HCT116 (cell line): ENCODE data around the gene AMBRA1. TPM values are rescaled to one million over a fixed set of nuclear protein-coding genes. Genes with fewer than 3 reads are reported as not detected.
A peak's percentile ranks its signal among the peaks of the same experiment; 100 is the strongest.

Experiments used
- ATAC-seq: fragments of 200-7000 bp; cut with Tn5 transposase; 2 replicates; pipeline ENCODE4 v1.9.1; 2020; ENCODE audit warnings: mild to moderate bottlenecking, moderate library complexity
- Bru-seq: library from RNA; stranded (reverse); fragments of 400-500 nt; gene quantifications from one replicate; lab custom pipeline; 2021; lab: Mats Ljungman, UMichigan
- BruChase-seq, 2 experiments: library from RNA; stranded (reverse); fragments of 400-500 nt; gene quantifications; one replicate each; lab custom pipeline; 2021; lab: Mats Ljungman, UMichigan
- BruUV-seq: library from RNA; stranded (reverse); fragments of 400-500 nt; replicated peaks from 2 replicates; lab custom pipeline; 2021; lab: Mats Ljungman, UMichigan
- CTCF ChIA-PET: fragments of 300-600 bp; sonication (Branson Sonifier 250); formaldehyde crosslinking; loops from one replicate; lab custom pipeline; 2021; ENCODE audit warnings: antibody characterized with exemption; lab: Charles Lee
- POLR2A ChIA-PET: fragments of 300-600, 350-600 bp; sonication (Branson Sonifier 250); formaldehyde crosslinking; loops from one replicate; lab custom pipeline; 2021; ENCODE audit warnings: antibody characterized with exemption; lab: Charles Lee
- RAD21 ChIA-PET, 2 experiments: fragments of 300-600 bp; sonication (Branson Sonifier 250); formaldehyde crosslinking; loops; one replicate each; lab custom pipeline; 2023; ENCODE audit warnings: low total read pairs in 2 of 2; ENCODE audit not compliant: uncharacterized antibody in 2 of 2, unreplicated experiment in 2 of 2, low non-redundant PET in 1 of 2; lab: Charles Lee
- DNase-seq: peaks from one replicate; pipeline ENCODE4 v3.0.0-alpha.2; 2010; ENCODE audit warnings: low read depth, low spot score
- H2AFZ ChIP-seq: fragments of 200-600 bp; shearing (Covaris generic), sonication (generic); 2 replicates; pipeline ENCODE4 v1.6.1; 2017; ENCODE audit warnings: low read depth, mixed run types, mixed read lengths, antibody characterized with exemption, low read length; ENCODE audit not compliant: poor library complexity, severe bottlenecking
- H3K27ac ChIP-seq: 2 replicates; pipeline ENCODE4 v1.5.1; 2012; ENCODE audit warnings: low read depth, low read length
- H3K27me3 ChIP-seq: fragments of 200-600 bp; sonication (generic); 2 replicates; pipeline ENCODE4 v1.6.1; 2016; ENCODE audit warnings: mixed run types, low read length, mixed read lengths; ENCODE audit not compliant: insufficient read depth
- H3K36me3 ChIP-seq, 2 experiments: fragments of 200-500 bp in 1 of 2; fragments of 200-600 bp in 1 of 2; sonication (Bioruptor generic) in 1 of 2; sonication (generic) in 1 of 2; 2 replicates each; pipeline versions ENCODE4 v1.5.1 to v1.6.1; 2014 to 2016; ENCODE audit warnings: low read length in 2 of 2, inconsistent platforms in 1 of 2, mixed read lengths in 1 of 2, mixed run types in 1 of 2; ENCODE audit not compliant: insufficient read depth in 2 of 2, control insufficient read depth in 1 of 2
- H3K4me1 ChIP-seq, 2 experiments: fragments of 200-600 bp in 1 of 2; sonication (generic) in 1 of 2; 2 replicates each; pipeline versions ENCODE4 v1.5.1 to v1.6.1; 2012 to 2017; ENCODE audit warnings: low read length in 2 of 2, inconsistent platforms in 1 of 2, mild to moderate bottlenecking in 1 of 2, mixed read lengths in 1 of 2, mixed run types in 1 of 2, moderate library complexity in 1 of 2; ENCODE audit not compliant: insufficient read depth in 2 of 2, control insufficient read depth in 1 of 2
- H3K4me2 ChIP-seq: fragments of 200-600 bp; sonication (generic); 2 replicates; pipeline ENCODE4 v1.6.1; 2017; ENCODE audit warnings: mixed run types, low read length, mixed read lengths
- H3K4me3 ChIP-seq, 2 experiments: fragments of 200-600 bp in 1 of 2; sonication (generic) in 1 of 2; replicated peaks in 1 of 2; 2 replicates each; pipeline ENCODE4 v1.5.1; 2011 to 2016; ENCODE audit warnings: low read length in 2 of 2, control low read depth in 1 of 2, low read depth in 1 of 2, mild to moderate bottlenecking in 1 of 2, mixed read lengths in 1 of 2, mixed run types in 1 of 2
- H3K79me2 ChIP-seq: fragments of 200-600 bp; sonication (generic); 2 replicates; pipeline ENCODE4 v1.6.1; 2017; ENCODE audit warnings: mild to moderate bottlenecking, mixed run types, low read length, moderate library complexity, mixed read lengths; ENCODE audit not compliant: insufficient read depth
- H3K9ac ChIP-seq: fragments of 200-600 bp; sonication (generic); 2 replicates; pipeline ENCODE4 v1.6.1; 2016; ENCODE audit warnings: low read length, mixed read lengths
- H3K9me2 ChIP-seq: fragments of 200-600 bp; sonication (generic), shearing (Covaris generic); 2 replicates; pipeline ENCODE4 v1.6.1; 2017; ENCODE audit warnings: mixed run types, mild to moderate bottlenecking, moderate library complexity; ENCODE audit not compliant: insufficient read depth
- H3K9me3 ChIP-seq, 2 experiments: fragments of 200-500 bp in 1 of 2; fragments of 200-600 bp in 1 of 2; sonication (Bioruptor generic) in 1 of 2; sonication (generic) in 1 of 2; 2 replicates each; pipeline ENCODE4 v1.6.1; 2014 to 2017; ENCODE audit warnings: low read length in 2 of 2, mixed read lengths in 2 of 2, inconsistent platforms in 1 of 2, low read depth in 1 of 2, mild to moderate bottlenecking in 1 of 2, mixed run types in 1 of 2, moderate library complexity in 1 of 2; ENCODE audit not compliant: control insufficient read depth in 1 of 2, insufficient read depth in 1 of 2
- H4K20me1 ChIP-seq: fragments of 200-600 bp; sonication (generic), shearing (Covaris generic); 2 replicates; pipeline ENCODE4 v1.6.1; 2017; ENCODE audit warnings: mixed run types, mild to moderate bottlenecking, moderate library complexity; ENCODE audit not compliant: insufficient read depth
- CBX3 ChIP-seq: IDR thresholded peaks from 2 replicates; pipeline ENCODE4 v1.6.1; 2012; ENCODE audit warnings: low read depth
- EGR1 ChIP-seq: IDR thresholded peaks from 2 replicates; pipeline ENCODE4 v1.6.1; 2012; ENCODE audit warnings: low read depth
- ELF1 ChIP-seq: IDR thresholded peaks from 2 replicates; pipeline ENCODE4 v1.6.1; 2012; ENCODE audit warnings: low read depth, borderline replicate concordance
- EZH2 ChIP-seq: fragments of 200-600 bp; sonication (generic); IDR thresholded peaks from 2 replicates; pipeline ENCODE4 v1.6.1; 2017; ENCODE audit warnings: antibody characterized with exemption, mixed run types
- POLR2A ChIP-seq: IDR thresholded peaks from 2 replicates; pipeline ENCODE4 v1.7.0; 2011; ENCODE audit warnings: borderline replicate concordance; ENCODE audit not compliant: insufficient read depth, insufficient read length; ENCODE audit errors: extremely low read depth
- POLR2AphosphoS5 ChIP-seq: IDR thresholded peaks from 2 replicates; pipeline ENCODE4 v1.6.1; 2011; ENCODE audit warnings: mild to moderate bottlenecking, low read depth, low read length, moderate library complexity
- SIN3A ChIP-seq: IDR thresholded peaks from 2 replicates; pipeline ENCODE4 v1.6.1; 2012; ENCODE audit warnings: low read depth
- SP1 ChIP-seq: IDR thresholded peaks from 2 replicates; pipeline ENCODE4 v1.6.1; 2012; ENCODE audit warnings: low read depth
- SRF ChIP-seq: IDR thresholded peaks from 2 replicates; pipeline ENCODE4 v1.6.1; 2012; ENCODE audit warnings: low read depth
- TCF7L2 ChIP-seq: IDR thresholded peaks from 2 replicates; pipeline ENCODE4 v1.7.0; 2011; ENCODE audit warnings: borderline replicate concordance, inconsistent platforms; ENCODE audit not compliant: insufficient read depth, insufficient read length; ENCODE audit errors: extremely low read depth
- YY1 ChIP-seq: IDR thresholded peaks from 2 replicates; pipeline ENCODE4 v1.6.1; 2011; ENCODE audit warnings: low read length, low read depth, moderate library complexity, mild to moderate bottlenecking; ENCODE audit not compliant: insufficient replicate concordance; ENCODE audit errors: extremely low read depth
- ZFX ChIP-seq: fragments of 450-650 bp; IDR thresholded peaks from 2 replicates; pipeline ENCODE4 v1.6.1; 2017
- intact Hi-C: fragments of 100-400 bp; cut with micrococcal nuclease; formaldehyde crosslinking; loops from 2 replicates; pipeline ENCODE4 v1.10.0; 2022
- long read RNA-seq: library from polyadenylated mRNA; unstranded; transcript quantifications from one replicate; pipeline ENCODE4 v2.0.0, GENCODE V29; 2021; ENCODE audit not compliant: unreplicated experiment
- polyA plus RNA-seq: library from polyadenylated mRNA; unstranded; fragments of >200 nt; gene quantifications from 2 replicates; pipeline ENCODE4 v1.2.1, GENCODE V29; 2012; ENCODE audit warnings: missing spikeins
- total RNA-seq: library from RNA; stranded (reverse); gene quantifications from one replicate; pipeline ENCODE4 v1.2.1, GENCODE V29; 2021; ENCODE audit not compliant: unreplicated experiment
- TF ChIP-seq, protein P1 (sequence below): IDR thresholded peaks from 2 replicates; pipeline ENCODE4 v1.6.1; 2012; ENCODE audit warnings: low read depth
- TF ChIP-seq, protein P2 (sequence below): IDR thresholded peaks from 2 replicates; pipeline ENCODE4 v1.6.1; 2012
- TF ChIP-seq, protein P3 (sequence below): IDR thresholded peaks from 2 replicates; pipeline ENCODE4 v1.6.1; 2012

The AMBRA1 gene, protein sequence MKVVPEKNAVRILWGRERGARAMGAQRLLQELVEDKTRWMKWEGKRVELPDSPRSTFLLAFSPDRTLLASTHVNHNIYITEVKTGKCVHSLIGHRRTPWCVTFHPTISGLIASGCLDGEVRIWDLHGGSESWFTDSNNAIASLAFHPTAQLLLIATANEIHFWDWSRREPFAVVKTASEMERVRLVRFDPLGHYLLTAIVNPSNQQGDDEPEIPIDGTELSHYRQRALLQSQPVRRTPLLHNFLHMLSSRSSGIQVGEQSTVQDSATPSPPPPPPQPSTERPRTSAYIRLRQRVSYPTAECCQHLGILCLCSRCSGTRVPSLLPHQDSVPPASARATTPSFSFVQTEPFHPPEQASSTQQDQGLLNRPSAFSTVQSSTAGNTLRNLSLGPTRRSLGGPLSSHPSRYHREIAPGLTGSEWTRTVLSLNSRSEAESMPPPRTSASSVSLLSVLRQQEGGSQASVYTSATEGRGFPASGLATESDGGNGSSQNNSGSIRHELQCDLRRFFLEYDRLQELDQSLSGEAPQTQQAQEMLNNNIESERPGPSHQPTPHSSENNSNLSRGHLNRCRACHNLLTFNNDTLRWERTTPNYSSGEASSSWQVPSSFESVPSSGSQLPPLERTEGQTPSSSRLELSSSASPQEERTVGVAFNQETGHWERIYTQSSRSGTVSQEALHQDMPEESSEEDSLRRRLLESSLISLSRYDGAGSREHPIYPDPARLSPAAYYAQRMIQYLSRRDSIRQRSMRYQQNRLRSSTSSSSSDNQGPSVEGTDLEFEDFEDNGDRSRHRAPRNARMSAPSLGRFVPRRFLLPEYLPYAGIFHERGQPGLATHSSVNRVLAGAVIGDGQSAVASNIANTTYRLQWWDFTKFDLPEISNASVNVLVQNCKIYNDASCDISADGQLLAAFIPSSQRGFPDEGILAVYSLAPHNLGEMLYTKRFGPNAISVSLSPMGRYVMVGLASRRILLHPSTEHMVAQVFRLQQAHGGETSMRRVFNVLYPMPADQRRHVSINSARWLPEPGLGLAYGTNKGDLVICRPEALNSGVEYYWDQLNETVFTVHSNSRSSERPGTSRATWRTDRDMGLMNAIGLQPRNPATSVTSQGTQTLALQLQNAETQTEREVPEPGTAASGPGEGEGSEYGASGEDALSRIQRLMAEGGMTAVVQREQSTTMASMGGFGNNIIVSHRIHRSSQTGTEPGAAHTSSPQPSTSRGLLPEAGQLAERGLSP (N-terminal part only)
- 22.7 TPM for total RNA-seq
- polyA plus RNA-seq = 13.2 and 14.9 TPM in 2 replicates
- percentile 81 among the genes with signal in this experiment for Bru-seq, nascent RNA
- percentile 64 among the genes with signal in this experiment for BruChase-seq, experiment 1, labeled RNA remaining after a 6-hour chase
- percentile 70 among the genes with signal in this experiment for BruChase-seq, experiment 2, labeled RNA remaining after a 2-hour chase
- long read RNA-seq, partial matches to known transcripts = 9 of 16 reads
- long read RNA-seq, other reads (novel, unspliced or antisense) = 7 of 16 reads

DNA sequence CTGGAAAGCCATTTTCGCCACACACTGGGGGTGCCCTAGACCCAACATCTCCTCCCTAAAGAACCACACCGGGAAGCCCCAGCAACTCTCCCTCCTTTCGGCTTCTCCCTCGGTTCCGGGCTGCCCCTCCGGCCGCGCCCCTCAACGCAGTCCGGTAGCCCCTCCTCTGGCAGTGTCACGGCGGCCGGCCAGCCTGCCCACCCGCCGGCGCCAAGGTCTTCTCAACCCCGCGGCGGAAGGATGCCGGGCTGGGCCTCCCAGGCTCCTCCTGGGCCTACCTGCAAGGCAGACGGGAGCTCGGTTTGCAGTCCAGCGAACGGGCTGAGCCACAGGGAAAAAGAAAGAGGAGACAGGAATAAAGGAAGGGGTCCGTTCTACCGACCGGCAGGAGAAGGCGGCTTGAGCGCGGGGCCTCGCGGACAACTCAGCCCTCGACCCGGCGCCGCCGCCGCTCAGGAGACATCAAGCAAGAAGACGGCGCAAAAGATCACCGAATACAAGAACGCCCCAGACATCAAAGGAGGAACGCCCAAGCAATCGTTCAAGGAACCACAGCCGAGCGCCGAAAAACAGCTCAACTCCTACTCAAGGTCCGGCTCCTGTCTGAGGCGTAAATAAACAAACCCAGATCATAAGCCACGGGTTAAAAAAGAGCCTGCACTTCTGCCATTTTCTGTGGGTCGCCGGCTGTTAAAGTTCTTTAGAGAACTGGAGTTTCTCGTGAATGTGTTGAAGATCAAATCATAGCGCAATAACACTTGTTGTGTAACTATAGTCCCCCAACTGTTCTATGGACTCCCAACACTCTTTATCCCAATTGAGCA lies at the start of gene AMBRA1:
Gene AMBRA1, minus strand, starts transcription at position 474 of the 824 bp plus-strand sequence. CDS start 45,643 bp downstream, outside the sequence.
- Histone ChIP-seq H3K27me3 (no peaks in the 10 kb centered on the region), H3K9ac (peak within 1 kb of the TSS; percentile 88), H3K4me1 (peaks cover 12 to 28% of the 10 kb centered on the region in 2 experiments), H3K4me3 (peak within 1 kb of the TSS; percentile 64 to 93), H3K9me2 (no peaks in the 10 kb centered on the region), H4K20me1 (peaks cover 6% of the 10 kb centered on the region; the same call in 1 of the 2 replicates), H3K4me2 (peak within 1 kb of the TSS; percentile 83), H3K27ac (peak within 1 kb of the TSS; percentile 61), H2AFZ (peak within 1 kb of the TSS; percentile 92), H3K79me2 (peaks cover 50% of the 10 kb centered on the region), H3K9me3 (no peaks in the 10 kb centered on the region), H3K36me3 (no peaks in the 10 kb centered on the region)
- ChIA-PET POLR2A (interaction anchor here (0.9 to 1.2 kb wide), 2 partner anchors 14 to 18 kb away, joined by 3 to 4 read pairs; no protein-coding TSS in a partner anchor), RAD21 (interaction anchor here in 1 of 2 experiments (0.7 kb wide), 1 partner anchor 40 kb away, joined by 3 read pairs; no protein-coding TSS in a partner anchor), CTCF (interaction anchor here (1.3 kb wide), 1 partner anchor 205 kb away, joined by 3 read pairs; no protein-coding TSS in a partner anchor)
- ATAC-seq (peak; percentile 89), DNase-seq (peak; percentile 88)
- intact Hi-C loops = loop anchor here (1.0 kb wide), 1 partner anchor 24 kb away; the partner anchor contains the start of genes ATG13 and HARBI1
- TSS peak; percentile 67 for BruUV-seq
- TF ChIP-seq SRF = peak; percentile 98
- TF ChIP-seq CBX3 = peak; percentile 76
- TF ChIP-seq EGR1 = 0 out of 2 replicates have a peak, but pooled peaks have one; percentile 7
- TF ChIP-seq ZFX = peak; percentile 99
- TF ChIP-seq TCF7L2 = peak; percentile 77
- TF ChIP-seq SP1 = peak; percentile 72
- TF ChIP-seq ELF1 = no peak
- peak; percentile 87 for TF ChIP-seq YY1
- TF ChIP-seq POLR2A = peak; percentile 47
- TF ChIP-seq POLR2AphosphoS5 = peak; percentile 71
- TF ChIP-seq, protein P1, sequence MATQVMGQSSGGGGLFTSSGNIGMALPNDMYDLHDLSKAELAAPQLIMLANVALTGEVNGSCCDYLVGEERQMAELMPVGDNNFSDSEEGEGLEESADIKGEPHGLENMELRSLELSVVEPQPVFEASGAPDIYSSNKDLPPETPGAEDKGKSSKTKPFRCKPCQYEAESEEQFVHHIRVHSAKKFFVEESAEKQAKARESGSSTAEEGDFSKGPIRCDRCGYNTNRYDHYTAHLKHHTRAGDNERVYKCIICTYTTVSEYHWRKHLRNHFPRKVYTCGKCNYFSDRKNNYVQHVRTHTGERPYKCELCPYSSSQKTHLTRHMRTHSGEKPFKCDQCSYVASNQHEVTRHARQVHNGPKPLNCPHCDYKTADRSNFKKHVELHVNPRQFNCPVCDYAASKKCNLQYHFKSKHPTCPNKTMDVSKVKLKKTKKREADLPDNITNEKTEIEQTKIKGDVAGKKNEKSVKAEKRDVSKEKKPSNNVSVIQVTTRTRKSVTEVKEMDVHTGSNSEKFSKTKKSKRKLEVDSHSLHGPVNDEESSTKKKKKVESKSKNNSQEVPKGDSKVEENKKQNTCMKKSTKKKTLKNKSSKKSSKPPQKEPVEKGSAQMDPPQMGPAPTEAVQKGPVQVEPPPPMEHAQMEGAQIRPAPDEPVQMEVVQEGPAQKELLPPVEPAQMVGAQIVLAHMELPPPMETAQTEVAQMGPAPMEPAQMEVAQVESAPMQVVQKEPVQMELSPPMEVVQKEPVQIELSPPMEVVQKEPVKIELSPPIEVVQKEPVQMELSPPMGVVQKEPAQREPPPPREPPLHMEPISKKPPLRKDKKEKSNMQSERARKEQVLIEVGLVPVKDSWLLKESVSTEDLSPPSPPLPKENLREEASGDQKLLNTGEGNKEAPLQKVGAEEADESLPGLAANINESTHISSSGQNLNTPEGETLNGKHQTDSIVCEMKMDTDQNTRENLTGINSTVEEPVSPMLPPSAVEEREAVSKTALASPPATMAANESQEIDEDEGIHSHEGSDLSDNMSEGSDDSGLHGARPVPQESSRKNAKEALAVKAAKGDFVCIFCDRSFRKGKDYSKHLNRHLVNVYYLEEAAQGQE = no peak
- TF ChIP-seq SIN3A = peak; percentile 80; the same call in 1 of the 2 replicates
- TF ChIP-seq, protein P2, sequence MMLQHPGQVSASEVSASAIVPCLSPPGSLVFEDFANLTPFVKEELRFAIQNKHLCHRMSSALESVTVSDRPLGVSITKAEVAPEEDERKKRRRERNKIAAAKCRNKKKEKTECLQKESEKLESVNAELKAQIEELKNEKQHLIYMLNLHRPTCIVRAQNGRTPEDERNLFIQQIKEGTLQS = no peak
- TF ChIP-seq EZH2 = no peak
- TF ChIP-seq, protein P3, sequence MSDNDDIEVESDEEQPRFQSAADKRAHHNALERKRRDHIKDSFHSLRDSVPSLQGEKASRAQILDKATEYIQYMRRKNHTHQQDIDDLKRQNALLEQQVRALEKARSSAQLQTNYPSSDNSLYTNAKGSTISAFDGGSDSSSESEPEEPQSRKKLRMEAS = peak; percentile 67; the same call in 1 of the 2 replicates
